ENCODE data around the gene HAL. TPM values are rescaled to one million over a fixed set of nuclear protein-coding genes. Genes with fewer than 3 reads are reported as not detected.

HAL gene
- total and polyA plus RNA-seq, 2 of the 13 experiments (the other 11 are each of a cell fraction or from before 2014, with no cell fraction given): 0.89 to 37.8 TPM

GRCh38 chr12:96045566-96045965, 49.4 kb upstream of the HAL start:
- Histone ChIP-seq H2AFZ (ENCODE audit: low read length) (no peak overlapping the region), H3K4me2 (ENCODE audit: low read depth, low read length) (no peak overlapping the region), H3K27ac (ENCODE audit: extremely low read length, insufficient read depth, low read length) (no peak overlapping the region), H3K36me3 (replicated peaks in 1 of 2; ENCODE audit: control insufficient read depth in 1 of 2, insufficient read depth in 2 of 2, low read length in 2 of 2) (no peaks in the 10 kb centered on the region), H3K27me3 (ENCODE audit: control insufficient read depth in 1 of 2, insufficient read depth in 2 of 2, low read length in 2 of 2) (peaks cover 0 to 15% of the 10 kb centered on the region in 2 experiments; a peak in 2 of 5 replicates), H3K79me2 (ENCODE audit: insufficient read depth, low read length) (no peaks in the 10 kb centered on the region), H3K4me3 (replicated peaks in 1 of 3; ENCODE audit: insufficient read depth in 1 of 3, low read depth in 2 of 3, low read length in 3 of 3) (no peak overlapping the region), H3K4me1 (ENCODE audit: insufficient read depth, low read length) (peaks cover 45% of the 10 kb centered on the region), H4K20me1 (ENCODE audit: insufficient read depth, low read length) (no peaks in the 10 kb centered on the region), H3K9ac (ENCODE audit: insufficient read depth, low read depth, low read length) (no peak overlapping the region), H3K9me3 (ENCODE audit: low read length) (no peaks in the 10 kb centered on the region)
- WGBS (ENCODE audit: low lambda C conversion rate): 48% methylated on average over 7 of the region's 7 CpGs
- CTCF ChIA-PET (ENCODE audit: low intra/inter-chr PET ratio, low total read pairs): no interaction called here
- POLR2A ChIA-PET: no interaction called here
- in situ Hi-C loops (cut with HindIII; ENCODE audit: extremely low pct_ligation_motif_present, low pct_unique_long_range_greater_than_20kb) (no loop called here), intact Hi-C loops (cut with micrococcal nuclease; ENCODE audit: unreplicated experiment) (no loop called here)
- no TSS peak for BruUV-seq (replicated peaks)
- no peak for ATAC-seq
- FAIRE-seq: no peak
- DNase-seq (ENCODE audit: low spot score): no peak
- TF ChIP-seq, protein P1, sequence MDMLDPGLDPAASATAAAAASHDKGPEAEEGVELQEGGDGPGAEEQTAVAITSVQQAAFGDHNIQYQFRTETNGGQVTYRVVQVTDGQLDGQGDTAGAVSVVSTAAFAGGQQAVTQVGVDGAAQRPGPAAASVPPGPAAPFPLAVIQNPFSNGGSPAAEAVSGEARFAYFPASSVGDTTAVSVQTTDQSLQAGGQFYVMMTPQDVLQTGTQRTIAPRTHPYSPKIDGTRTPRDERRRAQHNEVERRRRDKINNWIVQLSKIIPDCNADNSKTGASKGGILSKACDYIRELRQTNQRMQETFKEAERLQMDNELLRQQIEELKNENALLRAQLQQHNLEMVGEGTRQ (IDR thresholded peaks at IDR 0.05; ENCODE audit: low read depth, low read length): no peak
- TF ChIP-seq, protein P1 (CRISPR knock-in tag; IDR thresholded peaks at IDR 0.05; ENCODE audit: borderline replicate concordance): no peak
- TF ChIP-seq ONECUT2 (CRISPR knock-in tag; IDR thresholded peaks at IDR 0.05) (no peak), PAX8 (CRISPR knock-in tag; IDR thresholded peaks at IDR 0.05; ENCODE audit: borderline replicate concordance) (no peak), STAT5B (CRISPR knock-in tag; IDR thresholded peaks at IDR 0.05) (no peak), RFX5 (IDR thresholded peaks at IDR 0.05; ENCODE audit: low read depth, low read length) (no peak), CBX2 (IDR thresholded peaks at IDR 0.05; ENCODE audit: low read depth, low read length) (no peak), CBX2 (CRISPR knock-in tag; IDR thresholded peaks at IDR 0.05; ENCODE audit: low read depth) (no peak), ZFY (CRISPR knock-in tag; IDR thresholded peaks at IDR 0.05) (no peak), ZNF639 (CRISPR knock-in tag; conservative IDR thresholded peaks at IDR 0.05) (no peak), RBM22 (optimal IDR thresholded peaks at IDR 0.05; ENCODE audit: low read length) (no peak), SIN3A (IDR thresholded peaks at IDR 0.05; ENCODE audit: borderline replicate concordance, low read depth, low read length) (no peak), HMGXB4 (CRISPR knock-in tag; IDR thresholded peaks at IDR 0.05; ENCODE audit: borderline replicate concordance in 1 of 2, low read depth in 1 of 2) (no peak)
- TF ChIP-seq, protein P2, sequence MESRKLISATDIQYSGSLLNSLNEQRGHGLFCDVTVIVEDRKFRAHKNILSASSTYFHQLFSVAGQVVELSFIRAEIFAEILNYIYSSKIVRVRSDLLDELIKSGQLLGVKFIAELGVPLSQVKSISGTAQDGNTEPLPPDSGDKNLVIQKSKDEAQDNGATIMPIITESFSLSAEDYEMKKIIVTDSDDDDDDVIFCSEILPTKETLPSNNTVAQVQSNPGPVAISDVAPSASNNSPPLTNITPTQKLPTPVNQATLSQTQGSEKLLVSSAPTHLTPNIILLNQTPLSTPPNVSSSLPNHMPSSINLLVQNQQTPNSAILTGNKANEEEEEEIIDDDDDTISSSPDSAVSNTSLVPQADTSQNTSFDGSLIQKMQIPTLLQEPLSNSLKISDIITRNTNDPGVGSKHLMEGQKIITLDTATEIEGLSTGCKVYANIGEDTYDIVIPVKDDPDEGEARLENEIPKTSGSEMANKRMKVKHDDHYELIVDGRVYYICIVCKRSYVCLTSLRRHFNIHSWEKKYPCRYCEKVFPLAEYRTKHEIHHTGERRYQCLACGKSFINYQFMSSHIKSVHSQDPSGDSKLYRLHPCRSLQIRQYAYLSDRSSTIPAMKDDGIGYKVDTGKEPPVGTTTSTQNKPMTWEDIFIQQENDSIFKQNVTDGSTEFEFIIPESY (CRISPR knock-in tag; IDR thresholded peaks at IDR 0.05): no peak
- TF ChIP-seq, protein P3, sequence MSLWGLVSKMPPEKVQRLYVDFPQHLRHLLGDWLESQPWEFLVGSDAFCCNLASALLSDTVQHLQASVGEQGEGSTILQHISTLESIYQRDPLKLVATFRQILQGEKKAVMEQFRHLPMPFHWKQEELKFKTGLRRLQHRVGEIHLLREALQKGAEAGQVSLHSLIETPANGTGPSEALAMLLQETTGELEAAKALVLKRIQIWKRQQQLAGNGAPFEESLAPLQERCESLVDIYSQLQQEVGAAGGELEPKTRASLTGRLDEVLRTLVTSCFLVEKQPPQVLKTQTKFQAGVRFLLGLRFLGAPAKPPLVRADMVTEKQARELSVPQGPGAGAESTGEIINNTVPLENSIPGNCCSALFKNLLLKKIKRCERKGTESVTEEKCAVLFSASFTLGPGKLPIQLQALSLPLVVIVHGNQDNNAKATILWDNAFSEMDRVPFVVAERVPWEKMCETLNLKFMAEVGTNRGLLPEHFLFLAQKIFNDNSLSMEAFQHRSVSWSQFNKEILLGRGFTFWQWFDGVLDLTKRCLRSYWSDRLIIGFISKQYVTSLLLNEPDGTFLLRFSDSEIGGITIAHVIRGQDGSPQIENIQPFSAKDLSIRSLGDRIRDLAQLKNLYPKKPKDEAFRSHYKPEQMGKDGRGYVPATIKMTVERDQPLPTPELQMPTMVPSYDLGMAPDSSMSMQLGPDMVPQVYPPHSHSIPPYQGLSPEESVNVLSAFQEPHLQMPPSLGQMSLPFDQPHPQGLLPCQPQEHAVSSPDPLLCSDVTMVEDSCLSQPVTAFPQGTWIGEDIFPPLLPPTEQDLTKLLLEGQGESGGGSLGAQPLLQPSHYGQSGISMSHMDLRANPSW (CRISPR knock-in tag; IDR thresholded peaks at IDR 0.05; ENCODE audit: borderline replicate concordance): no peak
